Osteoblast (primary cell): ENCODE measurements around the gene MLEC. TPM values are rescaled to one million over a fixed set of nuclear protein-coding genes. Genes with fewer than 3 reads are reported as not detected.

Experiments used
- DNase-seq: peaks from one replicate; pipeline ENCODE4 v3.0.0; 2011; ENCODE audit warnings: low spot score, mixed read lengths; ENCODE audit not compliant: insufficient read length; ENCODE audit errors: missing footprints
- H2AFZ ChIP-seq: 2 replicates; pipeline ENCODE4 v1.6.0; 2011; ENCODE audit warnings: mild to moderate bottlenecking, low read length
- H3K27ac ChIP-seq: 2 replicates; pipeline ENCODE4 v1.5.1; 2011; ENCODE audit warnings: mild to moderate bottlenecking, low read depth, low read length, moderate library complexity
- H3K27me3 ChIP-seq: 2 replicates; pipeline ENCODE4 v1.6.0; 2012; ENCODE audit warnings: mild to moderate bottlenecking, control low read depth, inconsistent platforms, low read length, moderate library complexity; ENCODE audit not compliant: insufficient read depth
- H3K36me3 ChIP-seq: 2 replicates; pipeline ENCODE4 v1.5.1; 2011; ENCODE audit warnings: mild to moderate bottlenecking, low read length, control low read depth, moderate library complexity; ENCODE audit not compliant: insufficient read depth
- H3K4me1 ChIP-seq: 2 replicates; pipeline ENCODE4 v1.5.1; 2011; ENCODE audit warnings: mild to moderate bottlenecking, low read length, control low read depth, moderate library complexity; ENCODE audit not compliant: insufficient read depth
- H3K4me2 ChIP-seq: 2 replicates; pipeline ENCODE4 v1.6.0; 2011; ENCODE audit warnings: mild to moderate bottlenecking, low read length; ENCODE audit not compliant: insufficient read depth
- H3K4me3 ChIP-seq: fragments of 200-600 bp; sonication (generic); 3 replicates; pipeline ENCODE4 v1.5.1; 2012; ENCODE audit warnings: mild to moderate bottlenecking, low read length, inconsistent platforms; ENCODE audit not compliant: insufficient read depth
- H3K79me2 ChIP-seq: 2 replicates; pipeline ENCODE4 v1.6.0; 2012; ENCODE audit warnings: mild to moderate bottlenecking, low read length, control low read depth, inconsistent platforms; ENCODE audit not compliant: insufficient read depth
- H3K9me3 ChIP-seq: 2 replicates; pipeline ENCODE4 v1.5.1; 2011; ENCODE audit warnings: low read depth, low read length, control low read depth
- H4K20me1 ChIP-seq: 2 replicates; pipeline ENCODE4 v1.6.0; 2012; ENCODE audit warnings: mild to moderate bottlenecking, low read length, control low read depth; ENCODE audit not compliant: insufficient read depth
- CTCF ChIP-seq: IDR thresholded peaks from 2 replicates; pipeline ENCODE4 v1.5.1; 2011; ENCODE audit warnings: mild to moderate bottlenecking, low read depth, low read length, moderate library complexity; ENCODE audit errors: extremely low read depth
- total RNA-seq: library from RNA; depleted of rRNA; stranded (reverse); fragments of >200 nt; gene quantifications from 2 replicates; pipeline ENCODE4 v1.2.3, GENCODE V29; 2012

Gene MLEC
- total RNA-seq, 1 donor = 89.8 TPM

GRCh38 chr12:120689397-120690082 lies 2.6 kb downstream of the MLEC start:
- peak overlapping the region; percentile 91 for H3K4me3 ChIP-seq
- no peak overlapping the region for H2AFZ ChIP-seq
- peaks cover 64% of the 10 kb centered on the region for H4K20me1 ChIP-seq
- H3K79me2 ChIP-seq = peaks cover 76% of the 10 kb centered on the region
- no peak overlapping the region for H3K27ac ChIP-seq
- peaks cover 9% of the 10 kb centered on the region for H3K36me3 ChIP-seq
- no peaks in the 10 kb centered on the region for H3K9me3 ChIP-seq
- H3K27me3 ChIP-seq = no peaks in the 10 kb centered on the region
- H3K4me2 ChIP-seq = peak overlapping the region; percentile 91
- DNase-seq = no peak
- no peak for TF ChIP-seq CTCF
- H3K4me1 ChIP-seq = peaks cover 25% of the 10 kb centered on the region

- H3K79me2 ChIP-seq = peaks cover 81% of the 10 kb centered on the region
- H3K4me3 ChIP-seq = no peak overlapping the region
- peaks cover 24% of the 10 kb centered on the region for H3K4me1 ChIP-seq
- H2AFZ ChIP-seq = no peak overlapping the region
- no peak overlapping the region for H3K27ac ChIP-seq
- peaks cover 14% of the 10 kb centered on the region for H3K36me3 ChIP-seq
- no peaks in the 10 kb centered on the region for H3K27me3 ChIP-seq
- no peak for TF ChIP-seq CTCF
- no peak for DNase-seq
- H3K4me2 ChIP-seq = no peak overlapping the region
- no peaks in the 10 kb centered on the region for H3K9me3 ChIP-seq
- H4K20me1 ChIP-seq = peaks cover 64% of the 10 kb centered on the region
These were observed 3.1 kb downstream of the MLEC start for GRCh38 chr12:120690083-120690450.

GRCh38 chr12:120690978-120691377 lies 4.0 kb downstream of the MLEC start:
- Histone ChIP-seq H3K4me3 (no peak overlapping the region), H3K4me2 (no peak overlapping the region), H3K9me3 (no peaks in the 10 kb centered on the region), H4K20me1 (peaks cover 67% of the 10 kb centered on the region), H3K4me1 (peaks cover 22% of the 10 kb centered on the region), H3K27me3 (no peaks in the 10 kb centered on the region), H3K79me2 (peaks cover 86% of the 10 kb centered on the region), H3K27ac (no peak overlapping the region), H2AFZ (no peak overlapping the region), H3K36me3 (peaks cover 23% of the 10 kb centered on the region)
- DNase-seq = no peak
- TF ChIP-seq CTCF = no peak

- H3K27me3 ChIP-seq = no peaks in the 10 kb centered on the region
- H3K4me2 ChIP-seq = no peak overlapping the region
- TF ChIP-seq CTCF = no peak
- no peaks in the 10 kb centered on the region for H3K9me3 ChIP-seq
- no peak overlapping the region for H3K4me3 ChIP-seq
- H2AFZ ChIP-seq = no peak overlapping the region
- no peak for DNase-seq
- peaks cover 39% of the 10 kb centered on the region for H3K36me3 ChIP-seq
- peaks cover 21% of the 10 kb centered on the region for H3K4me1 ChIP-seq
- peaks cover 67% of the 10 kb centered on the region for H4K20me1 ChIP-seq
- peaks cover 80% of the 10 kb centered on the region for H3K79me2 ChIP-seq
- H3K27ac ChIP-seq = no peak overlapping the region
These were observed 5.6 kb downstream of the MLEC start for GRCh38 chr12:120692524-120693033.
